ENCODE results near the gene MFSD2A.

The MFSD2A gene

GRCh38 chr1:40017951-40018575 lies 63.1 kb downstream of the MFSD2A start:
- TF ChIP-seq, protein P1, sequence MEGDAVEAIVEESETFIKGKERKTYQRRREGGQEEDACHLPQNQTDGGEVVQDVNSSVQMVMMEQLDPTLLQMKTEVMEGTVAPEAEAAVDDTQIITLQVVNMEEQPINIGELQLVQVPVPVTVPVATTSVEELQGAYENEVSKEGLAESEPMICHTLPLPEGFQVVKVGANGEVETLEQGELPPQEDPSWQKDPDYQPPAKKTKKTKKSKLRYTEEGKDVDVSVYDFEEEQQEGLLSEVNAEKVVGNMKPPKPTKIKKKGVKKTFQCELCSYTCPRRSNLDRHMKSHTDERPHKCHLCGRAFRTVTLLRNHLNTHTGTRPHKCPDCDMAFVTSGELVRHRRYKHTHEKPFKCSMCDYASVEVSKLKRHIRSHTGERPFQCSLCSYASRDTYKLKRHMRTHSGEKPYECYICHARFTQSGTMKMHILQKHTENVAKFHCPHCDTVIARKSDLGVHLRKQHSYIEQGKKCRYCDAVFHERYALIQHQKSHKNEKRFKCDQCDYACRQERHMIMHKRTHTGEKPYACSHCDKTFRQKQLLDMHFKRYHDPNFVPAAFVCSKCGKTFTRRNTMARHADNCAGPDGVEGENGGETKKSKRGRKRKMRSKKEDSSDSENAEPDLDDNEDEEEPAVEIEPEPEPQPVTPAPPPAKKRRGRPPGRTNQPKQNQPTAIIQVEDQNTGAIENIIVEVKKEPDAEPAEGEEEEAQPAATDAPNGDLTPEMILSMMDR (IDR thresholded peaks at IDR 0.05; ENCODE audit: low read length, missing control alignments), result no peak
- no peak for DNase-seq (ENCODE audit: low read depth)
- no peak overlapping the region for H3K4me3 ChIP-seq (replicated peaks; ENCODE audit: low read depth, low read length)

Measured in fibroblast of pulmonary artery (primary cell).